ELR (cell line): ENCODE measurements around the gene ALPI.
A peak's percentile ranks its signal among the peaks of the same experiment; 100 is the strongest.

Source experiments
- DNase-seq: peaks from one replicate; pipeline ENCODE4 v3.0.0-alpha.2; 2015; ENCODE audit warnings: low read depth

ALPI gene

DNA sequence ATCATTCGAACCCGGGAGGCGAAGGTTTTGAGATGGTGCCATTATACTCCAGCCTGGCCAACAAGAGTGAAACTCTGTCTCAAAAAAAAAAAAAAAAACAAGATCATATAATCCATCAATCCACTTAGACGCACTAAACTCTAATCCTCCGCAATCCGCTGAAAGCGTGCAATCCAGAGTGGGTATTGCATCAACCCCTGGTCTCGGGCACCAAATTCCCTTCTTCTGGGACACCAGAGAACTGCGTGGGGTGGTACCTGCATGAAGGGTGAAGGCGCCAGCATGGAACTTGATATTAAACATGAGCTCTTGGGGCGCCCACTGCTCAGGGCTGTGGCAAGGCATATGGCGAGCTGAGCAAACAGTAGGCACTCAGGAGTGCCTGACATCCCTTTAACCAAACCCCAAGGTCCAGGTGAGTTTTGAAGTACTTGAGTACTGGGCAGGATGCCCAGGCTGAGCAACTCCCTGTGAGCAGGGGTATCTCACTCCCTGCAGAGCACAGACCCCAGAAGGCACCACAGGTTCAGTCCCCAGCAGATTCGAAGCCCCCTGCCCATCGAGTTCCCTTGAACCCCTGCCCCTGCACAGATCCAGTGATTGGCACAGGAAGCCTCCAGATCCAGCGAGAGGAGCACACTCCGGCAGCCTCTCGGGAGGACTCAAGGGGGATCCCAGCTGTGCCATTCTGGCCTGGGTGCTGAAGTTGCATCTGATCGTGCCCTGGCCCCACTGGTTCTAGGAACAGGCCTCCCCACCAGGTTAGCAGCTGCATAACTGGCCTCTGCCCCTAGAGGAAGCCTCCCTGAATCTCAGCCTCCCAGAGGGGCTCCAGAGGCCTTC, 8.0 kb downstream of the ALPI start:
- no peak for DNase-seq

DNA sequence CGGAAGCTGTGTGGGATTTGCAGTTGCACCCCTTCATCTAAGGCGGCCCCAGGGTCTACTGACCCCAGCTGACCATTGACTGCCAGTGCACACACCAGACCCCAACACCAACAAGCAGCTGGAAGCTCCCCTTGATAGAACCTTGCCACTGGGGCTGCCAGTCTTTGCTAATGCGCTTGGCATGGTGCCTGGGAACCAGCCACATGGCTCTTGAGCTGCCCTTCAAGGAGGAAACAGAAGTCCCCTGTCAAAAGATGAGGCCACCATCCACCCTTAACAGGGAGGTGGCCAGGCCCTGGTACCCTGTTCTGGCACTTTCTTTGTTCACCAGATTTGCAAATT, 8.6 kb downstream of the ALPI start:
- DNase-seq = no peak

DNA sequence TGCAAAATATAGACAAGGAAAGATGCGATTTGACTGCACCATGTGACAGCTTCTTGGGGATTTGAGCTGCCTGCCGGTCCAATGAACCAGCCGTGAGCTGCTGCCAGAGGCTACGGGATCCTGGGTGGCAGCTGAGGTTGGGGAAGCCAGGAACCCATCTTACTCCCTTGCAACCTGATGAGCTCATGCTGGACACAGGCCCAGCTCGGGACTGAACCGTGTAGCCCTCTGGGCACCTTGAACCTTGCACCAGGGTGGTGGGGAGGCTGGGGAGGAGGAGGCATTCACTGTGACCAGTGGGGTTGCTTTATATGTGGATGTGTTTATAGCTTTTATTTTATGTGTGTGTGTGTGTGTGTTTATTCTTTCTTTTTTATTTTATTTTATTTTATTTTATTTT, 9.1 kb downstream of the ALPI start:
- DNase-seq = no peak

DNA sequence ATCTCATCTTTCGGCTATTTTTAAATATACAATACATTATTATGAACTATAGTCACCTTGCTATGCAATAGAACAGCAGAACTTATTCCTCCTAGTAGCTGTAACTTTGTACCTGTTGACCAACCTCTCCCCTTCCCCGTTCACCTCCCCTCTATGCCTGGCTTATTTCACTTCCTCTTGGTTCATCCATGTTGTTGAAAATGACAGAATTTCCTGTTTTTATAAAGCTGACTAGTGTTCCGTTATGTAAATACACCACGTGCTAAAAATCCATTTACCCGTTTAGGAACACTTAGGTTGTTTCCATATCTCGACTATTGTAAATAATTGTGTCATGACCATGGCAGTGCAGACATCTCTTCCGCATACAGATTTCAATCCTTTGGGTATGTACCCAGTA, 10.3 kb downstream of the ALPI start:
- no peak for DNase-seq

DNA sequence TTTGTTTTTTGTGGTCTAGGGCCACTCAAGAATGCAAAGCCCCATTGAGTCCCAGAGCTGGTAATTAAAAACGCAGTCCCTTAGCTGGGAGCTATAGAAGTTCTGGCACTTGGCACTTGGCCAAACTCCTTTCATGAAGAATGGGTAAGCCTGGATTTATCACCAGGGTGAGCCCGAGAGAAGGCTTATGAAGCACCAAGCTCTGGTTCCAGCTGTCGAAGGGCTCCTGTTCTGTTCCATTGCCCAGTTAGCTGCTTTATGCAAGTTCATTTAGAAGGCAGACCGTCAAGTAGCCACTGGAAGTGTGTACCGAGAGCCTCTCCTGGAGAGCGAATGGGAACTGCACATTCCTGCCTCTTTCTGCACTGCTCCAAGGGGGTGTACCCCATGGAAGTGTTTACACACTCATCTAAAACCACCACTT, 17.5 kb downstream of the ALPI start:
- peak; percentile 12 for DNase-seq

DNA sequence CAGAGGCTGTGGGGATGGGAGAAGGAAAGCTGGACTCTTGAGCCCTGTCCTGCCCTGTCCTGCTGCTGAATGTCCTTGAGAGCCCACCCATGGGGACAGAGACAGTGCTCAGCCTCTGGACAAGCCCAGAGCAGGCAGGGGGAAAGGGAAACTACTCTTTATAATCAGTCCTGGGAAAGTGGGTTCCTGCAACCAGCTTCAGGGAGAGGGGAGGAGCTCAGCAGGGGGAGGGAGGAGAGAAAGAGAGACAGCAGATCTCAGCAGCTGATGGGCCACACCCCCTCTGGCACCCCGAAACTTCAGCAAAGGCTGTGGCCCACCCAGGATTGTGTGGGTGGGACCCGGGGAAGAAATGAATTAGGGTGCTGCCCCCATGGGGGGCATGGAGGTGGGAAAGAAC, 20.1 kb downstream of the ALPI start:
- no peak for DNase-seq

DNA sequence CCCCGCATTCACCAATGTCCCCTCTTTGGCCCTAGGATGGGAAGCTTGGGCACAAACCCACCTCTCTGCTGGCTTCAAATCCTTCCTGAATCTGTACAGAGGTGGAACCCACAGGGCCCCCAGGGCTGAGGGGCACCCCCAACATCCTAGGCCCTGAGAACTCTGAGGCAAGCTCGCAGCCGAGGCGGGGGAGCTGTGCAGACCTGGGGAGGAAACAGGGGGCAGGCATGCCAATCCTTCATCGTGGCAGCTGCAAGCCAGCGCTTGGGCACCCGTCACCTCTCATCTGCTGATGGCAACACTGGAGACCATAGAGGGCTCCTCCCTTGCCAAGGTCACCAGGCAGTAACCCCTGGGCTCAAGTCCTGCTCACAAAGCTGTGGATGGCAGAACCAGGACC, 20.8 kb downstream of the ALPI start:
- DNase-seq = no peak

DNA sequence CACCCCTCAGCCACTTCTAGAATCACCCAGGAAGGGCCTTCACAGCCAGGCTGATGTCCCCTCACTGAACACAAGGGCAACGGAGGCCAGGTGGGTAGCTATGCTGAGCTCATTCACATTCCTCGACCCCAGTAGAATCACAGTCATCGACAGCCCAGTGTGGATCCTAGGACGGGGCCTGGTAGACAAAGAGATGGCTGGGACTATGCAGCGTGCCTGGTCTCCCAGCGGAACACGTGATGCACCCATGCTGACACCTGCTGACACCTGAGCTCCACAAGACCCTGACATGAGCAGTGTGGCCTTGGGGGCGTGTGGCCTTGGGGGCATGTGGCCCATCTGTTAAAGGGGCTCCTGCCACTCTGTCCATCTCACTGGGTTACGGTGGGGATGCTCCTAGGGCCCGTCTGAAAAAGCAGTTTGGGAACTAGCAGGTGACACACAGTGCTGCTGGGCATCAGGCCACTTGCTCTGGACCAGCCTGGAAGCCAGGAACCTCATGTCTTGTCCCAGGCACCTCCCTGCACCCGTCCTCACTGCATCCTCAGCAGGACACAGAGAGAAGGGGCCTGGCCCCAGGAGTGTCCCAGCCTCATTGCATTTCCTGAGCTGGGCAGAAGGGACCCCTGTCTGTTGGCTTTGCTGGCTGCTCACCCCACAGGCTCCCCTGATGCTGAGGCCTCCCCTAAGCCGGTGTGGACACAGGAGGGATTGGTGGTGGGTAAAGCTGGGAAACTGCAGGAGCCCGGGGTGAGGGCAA, 22.0 kb downstream of the ALPI start:
- DNase-seq = no peak

DNA sequence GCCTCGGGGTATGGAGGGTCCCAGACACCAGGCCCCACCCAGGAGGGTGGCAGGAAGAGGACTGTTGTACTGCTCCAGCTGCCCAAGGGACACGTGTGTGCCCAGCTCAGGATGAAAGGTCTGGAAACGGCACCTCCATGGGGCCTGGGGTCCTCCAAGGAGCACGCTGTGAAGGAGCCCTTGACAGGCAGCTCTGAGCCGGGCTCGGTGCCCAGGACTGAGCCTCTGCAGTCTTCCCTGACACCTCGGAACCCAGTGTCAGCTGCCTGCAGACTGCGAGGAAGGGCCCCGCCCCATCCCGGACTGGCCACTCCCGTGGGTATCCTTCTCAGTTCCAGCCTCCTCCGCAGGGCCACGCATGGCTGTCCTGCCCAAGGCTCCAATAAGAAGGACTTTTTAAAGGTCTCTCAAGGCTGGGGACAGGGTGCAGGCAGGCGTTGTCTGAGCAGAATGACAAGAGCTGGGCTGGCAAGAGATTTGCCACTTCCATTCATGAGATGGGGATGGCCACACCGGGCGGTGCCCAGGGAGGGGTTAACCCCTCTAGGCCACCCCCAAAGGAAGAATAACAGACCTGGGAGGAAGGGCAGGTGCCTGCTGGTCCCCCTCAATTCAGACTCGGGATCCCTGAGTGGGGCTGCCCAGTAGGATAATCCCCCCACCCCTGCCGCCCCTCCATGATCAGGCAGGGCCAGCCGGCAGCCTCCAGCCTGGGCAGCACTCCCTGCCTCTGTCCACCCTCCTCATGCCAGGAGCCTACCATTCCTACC, 22.8 kb downstream of the ALPI start:
- no peak for DNase-seq

DNA sequence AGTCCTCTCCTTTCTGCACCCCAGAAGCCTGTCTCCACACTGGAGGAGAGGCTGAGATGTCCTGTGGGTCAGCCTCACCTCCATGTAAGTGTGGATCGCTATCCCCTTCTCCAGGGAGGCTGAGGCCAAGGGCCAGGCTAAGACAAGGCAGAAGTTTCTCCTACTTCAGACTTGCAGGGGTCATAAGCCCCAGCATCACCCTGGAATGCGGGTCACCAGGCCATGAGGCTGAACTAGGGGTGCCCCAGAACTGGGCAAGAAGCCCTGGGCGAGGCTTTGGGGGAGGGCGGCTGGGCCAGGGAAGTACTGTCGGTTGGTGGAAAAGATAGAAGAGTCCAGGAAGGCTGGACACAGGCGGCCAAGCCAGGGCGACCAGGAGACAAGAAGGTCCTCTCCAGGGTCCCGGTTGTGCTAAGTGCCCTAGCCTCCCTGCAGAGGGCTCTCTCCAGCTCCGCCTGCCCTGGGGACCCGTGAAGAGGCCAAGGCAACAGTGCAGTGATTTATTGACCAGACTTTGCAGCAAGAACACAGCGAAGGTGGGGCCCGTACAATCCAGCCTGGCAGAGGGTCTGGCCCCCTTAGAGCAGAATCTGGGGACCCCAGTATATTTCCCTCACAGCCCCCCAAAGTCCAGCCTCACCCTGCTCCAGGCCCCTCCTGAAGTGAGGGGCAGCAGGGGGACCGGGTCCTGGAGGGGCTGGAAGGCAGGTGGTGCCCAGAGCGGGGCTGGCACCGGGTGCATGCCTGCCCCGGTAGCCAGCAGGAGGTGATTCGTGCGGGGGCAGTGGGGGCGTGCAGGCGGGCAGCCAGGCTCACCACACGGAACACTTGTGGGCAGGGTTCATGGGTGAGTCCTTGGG, 23.6 kb downstream of the ALPI start:
- DNase-seq = no peak

DNA sequence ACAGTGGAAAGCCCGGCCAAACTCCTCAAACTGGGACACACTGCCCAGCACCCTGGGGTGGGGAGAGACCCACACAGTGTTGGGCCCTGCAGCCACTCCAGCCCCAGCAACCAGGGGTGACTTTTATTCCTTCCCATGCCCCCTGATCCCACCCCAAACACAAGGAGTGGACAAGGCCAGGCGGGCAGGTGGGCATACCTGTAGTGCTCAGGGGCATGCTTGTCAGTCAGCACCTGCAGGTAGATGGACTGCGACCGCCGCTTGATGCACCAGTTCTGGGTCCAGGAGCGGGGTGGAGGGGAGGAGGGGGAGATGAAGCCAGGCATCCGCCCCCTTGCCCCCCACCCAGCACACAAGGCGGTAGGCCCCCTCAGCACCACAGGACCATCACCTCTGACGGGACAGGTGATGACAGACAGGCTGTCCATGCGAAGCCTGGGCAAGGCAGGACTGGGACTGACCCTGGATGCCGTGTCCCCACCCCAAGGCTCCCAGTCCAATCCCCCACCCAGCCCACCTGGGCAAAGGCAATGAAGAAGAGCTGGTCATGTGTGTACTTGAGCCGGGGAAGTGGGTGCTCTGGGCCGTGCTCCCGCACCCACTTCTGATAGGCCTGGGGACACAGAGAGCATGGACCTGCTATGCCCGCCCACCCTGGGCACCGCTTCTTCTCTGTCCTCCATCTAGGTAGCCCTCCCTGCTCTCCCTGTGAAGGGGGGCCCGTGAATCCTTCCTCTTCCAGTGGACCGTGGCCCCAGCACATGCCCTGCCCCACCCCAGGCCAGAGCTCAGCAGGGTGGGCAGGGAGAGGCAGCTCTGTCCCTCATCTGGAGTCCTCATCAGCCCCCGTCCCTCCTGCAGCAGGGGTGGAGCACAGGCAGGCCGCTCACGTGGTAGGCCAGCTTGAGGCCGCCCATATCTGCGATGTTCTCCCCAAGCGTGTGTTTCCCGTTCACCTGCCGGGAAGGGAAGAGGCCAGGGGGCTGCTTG, 24.5 kb downstream of the ALPI start:
- DNase-seq = no peak

DNA sequence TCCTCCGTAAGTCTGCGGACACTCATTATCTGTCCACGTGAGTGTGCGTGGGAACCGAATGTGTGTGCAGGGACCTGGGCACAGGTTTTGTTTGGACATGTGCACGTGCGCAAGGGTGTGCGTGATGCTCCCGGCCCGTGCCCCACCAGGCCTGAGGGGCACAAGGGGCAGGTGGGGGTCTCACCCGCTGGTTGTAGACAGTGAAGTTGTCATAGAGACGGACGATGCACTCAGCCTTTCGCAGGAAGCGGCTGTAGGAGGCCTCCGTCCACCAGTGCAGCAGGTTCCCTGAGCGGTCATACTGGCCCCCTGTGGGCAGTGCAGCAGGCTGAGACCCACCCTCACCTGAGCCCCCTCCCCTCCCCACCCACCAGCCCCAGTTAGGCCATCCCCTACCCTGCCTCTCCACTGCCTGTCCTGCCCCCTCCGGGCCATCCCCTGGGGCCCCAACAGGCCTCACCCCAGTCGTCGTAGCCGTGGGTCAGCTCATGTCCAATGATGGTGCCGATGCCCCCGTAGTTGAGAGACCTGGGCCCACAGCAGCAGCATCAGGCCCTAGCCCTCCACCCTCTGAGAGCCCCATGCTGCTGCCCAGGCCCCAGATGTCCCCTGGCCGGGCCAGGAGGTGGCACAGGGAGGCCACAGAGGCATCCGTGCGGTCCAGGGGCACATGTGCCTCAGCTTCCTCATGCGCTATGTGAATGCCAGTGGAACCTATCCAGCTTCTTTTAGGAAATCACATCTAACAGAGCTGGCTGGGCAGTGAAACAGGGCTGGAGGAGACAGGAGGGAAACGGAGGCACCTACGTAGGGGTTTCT, 25.6 kb downstream of the ALPI start:
- DNase-seq = no peak

DNA sequence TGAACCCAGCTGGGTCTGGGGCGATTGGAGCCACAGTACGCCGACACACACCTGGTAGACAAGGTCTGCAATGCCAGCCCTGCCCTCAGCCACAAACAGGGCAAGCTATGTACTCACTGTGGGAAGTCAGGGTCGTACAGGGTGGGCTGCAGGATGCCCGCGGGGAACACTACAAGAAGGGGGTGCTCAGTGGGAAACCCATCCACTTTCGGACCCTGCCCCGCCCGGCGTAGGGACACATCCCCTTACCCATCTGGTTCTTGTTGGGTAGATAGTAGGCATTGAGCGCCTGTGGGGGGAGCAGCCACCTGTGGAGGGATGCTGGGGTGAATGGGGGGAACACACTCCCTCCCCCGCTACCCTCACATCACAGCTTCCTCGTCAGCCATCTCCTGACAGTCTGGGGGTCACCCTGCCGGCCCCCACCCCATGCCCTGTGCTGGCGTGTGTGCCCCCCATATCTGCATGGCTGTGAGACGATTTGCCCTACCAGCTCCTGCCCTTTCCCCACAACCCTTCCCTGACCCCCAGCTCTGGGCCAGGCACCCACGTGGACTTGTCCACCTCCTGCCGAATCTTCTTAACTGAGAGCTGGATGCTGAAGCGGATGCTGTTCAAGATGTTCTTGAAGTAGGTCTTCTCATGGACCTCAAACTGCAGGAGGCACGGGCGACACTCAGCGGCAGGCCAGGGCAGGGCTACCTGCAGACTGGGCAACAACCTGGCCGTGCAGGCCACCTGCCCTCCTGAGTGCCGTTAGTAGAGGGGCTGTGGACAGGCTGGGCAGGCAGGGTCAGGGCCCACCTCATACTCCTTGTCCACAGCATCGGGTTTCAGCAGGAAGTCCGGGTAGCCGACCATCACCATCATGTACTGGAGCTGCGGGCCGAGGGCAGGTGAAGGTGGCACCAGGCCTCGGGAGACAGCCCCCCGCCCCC, 26.6 kb downstream of the ALPI start:
- DNase-seq = no peak

DNA sequence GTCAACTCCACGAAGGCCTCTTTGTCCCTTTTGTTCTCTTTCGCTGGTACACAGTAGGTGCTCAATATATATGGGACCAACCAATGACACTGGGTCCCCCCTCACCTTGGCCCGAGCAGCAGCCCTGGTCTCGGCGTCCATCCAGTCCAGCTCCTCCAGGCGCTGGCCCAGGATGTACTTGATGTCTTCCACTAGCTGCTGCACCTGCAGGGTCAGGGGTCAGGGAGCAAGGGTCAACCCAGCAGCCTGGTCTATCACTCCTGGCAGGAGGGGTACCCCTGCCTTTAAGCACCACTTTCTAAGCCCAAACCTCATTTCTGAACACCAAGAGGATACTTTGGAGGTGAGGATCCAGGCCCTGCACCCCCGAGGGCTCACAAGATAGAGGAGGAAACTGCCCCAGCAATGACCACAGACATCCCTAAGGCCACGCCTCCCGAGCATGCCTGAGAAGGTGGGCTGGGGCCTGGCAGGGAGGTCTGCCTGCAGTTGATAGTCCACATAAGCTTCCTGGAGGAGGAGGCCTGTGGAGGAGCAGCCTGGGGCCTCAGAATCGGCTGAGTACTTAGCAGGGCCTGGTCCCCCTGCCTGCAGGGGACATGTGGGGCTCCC, 27.5 kb downstream of the ALPI start:
- DNase-seq = no peak

DNA sequence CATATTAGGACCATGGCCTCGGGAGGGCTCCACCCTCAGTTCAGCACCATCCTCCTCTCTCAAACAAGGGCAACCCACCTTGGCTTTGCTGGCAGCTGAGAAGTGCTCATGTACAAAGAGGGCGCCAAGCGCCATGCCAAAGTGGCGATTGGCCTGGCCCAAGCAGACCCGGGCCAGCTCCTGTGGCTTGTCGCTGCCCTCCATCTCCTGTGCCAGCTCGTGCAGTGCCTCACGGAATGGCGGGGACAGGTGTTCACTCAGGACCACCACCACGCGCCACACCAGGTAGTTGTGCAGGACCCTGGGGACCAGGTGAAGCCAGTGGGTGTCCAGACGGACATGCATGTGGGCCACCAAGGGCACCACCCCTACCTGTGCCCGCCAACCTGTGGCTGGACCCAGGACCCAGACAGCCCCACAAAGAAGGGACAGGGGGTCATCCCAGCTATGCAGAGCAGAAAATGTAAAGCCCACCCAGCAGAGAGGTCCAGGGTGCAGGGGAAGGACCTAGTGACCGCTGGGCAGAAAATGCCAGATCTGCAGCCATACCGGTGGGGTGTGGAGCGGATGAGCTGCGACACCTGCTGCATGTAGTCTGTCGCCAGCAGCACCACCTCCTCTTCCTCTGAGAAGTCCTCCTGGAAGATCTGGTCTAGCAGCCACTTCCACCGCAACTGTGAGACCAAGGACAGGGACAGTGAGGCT, 28.1 kb downstream of the ALPI start:
- DNase-seq = no peak

DNA sequence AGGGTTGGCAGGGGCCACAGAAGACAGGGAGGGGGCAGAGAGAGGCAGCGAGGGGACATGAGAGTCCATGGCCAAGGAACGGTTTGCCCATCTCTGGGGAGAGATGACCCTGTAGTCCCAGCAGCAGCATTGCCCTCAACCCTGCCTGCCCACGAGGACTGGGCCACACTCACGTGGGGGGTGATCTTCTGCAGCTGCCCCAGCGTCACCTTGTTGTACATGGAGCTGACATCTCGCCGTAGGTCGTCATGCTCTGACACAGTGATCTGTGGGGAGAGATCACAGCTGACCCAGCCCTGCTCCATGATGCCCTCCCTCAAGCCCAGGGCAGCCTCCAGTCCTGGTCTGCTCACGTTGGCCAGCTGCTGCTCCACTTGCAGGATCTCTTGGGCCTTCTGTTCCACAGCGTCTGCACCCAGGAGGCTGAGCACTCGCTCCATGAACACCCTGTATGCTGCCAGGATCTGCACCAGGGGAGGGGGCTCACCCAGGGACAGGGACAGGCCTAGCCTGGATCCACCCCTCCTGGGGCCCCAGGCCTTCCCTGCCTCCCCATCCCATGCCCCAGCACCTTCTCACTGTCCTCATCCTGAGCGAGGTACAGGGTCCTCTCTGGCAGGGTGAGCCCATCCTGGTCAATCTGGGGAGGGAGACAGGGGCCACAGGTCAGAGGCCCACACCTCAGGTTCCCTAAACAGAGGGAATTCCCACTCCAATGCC, 28.8 kb downstream of the ALPI start:
- DNase-seq = no peak

DNA sequence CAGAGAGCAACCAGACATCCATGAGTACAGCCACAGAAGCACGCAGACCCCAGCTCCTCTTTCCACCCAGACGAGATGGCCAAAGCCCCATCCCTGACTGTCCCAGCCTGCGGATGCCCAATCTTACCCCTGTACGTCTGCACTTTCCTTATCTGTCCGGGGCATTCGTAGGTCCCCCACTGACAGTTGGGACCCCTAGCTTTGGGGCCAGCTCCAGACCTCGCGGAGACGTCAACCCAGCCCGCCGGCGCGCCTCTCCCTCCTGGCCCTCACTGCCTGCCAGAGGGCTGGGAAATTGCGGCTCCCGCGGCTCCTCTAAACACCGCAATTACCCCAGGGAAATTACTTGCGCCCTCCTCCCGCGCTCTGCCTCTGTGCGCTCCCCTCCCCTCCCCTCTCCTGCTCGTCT, 29.4 kb downstream of the ALPI start:
- no peak for DNase-seq
